GM18867 (cell line): ENCODE measurements around the gene CAMSAP2.
"Not testable (repeated sequence)": the region's sequence is repeated elsewhere in the genome, so short reads cannot be mapped to it uniquely, and the experiment has no call there.

Source experiments
- ATAC-seq: cut with Tn5 transposase; IDR thresholded peaks from one replicate; pipeline ENCODE4 v1.9.1; 2021; ENCODE audit warnings: mild to moderate bottlenecking, moderate library complexity; ENCODE audit not compliant: unreplicated experiment

The CAMSAP2 gene

DNA sequence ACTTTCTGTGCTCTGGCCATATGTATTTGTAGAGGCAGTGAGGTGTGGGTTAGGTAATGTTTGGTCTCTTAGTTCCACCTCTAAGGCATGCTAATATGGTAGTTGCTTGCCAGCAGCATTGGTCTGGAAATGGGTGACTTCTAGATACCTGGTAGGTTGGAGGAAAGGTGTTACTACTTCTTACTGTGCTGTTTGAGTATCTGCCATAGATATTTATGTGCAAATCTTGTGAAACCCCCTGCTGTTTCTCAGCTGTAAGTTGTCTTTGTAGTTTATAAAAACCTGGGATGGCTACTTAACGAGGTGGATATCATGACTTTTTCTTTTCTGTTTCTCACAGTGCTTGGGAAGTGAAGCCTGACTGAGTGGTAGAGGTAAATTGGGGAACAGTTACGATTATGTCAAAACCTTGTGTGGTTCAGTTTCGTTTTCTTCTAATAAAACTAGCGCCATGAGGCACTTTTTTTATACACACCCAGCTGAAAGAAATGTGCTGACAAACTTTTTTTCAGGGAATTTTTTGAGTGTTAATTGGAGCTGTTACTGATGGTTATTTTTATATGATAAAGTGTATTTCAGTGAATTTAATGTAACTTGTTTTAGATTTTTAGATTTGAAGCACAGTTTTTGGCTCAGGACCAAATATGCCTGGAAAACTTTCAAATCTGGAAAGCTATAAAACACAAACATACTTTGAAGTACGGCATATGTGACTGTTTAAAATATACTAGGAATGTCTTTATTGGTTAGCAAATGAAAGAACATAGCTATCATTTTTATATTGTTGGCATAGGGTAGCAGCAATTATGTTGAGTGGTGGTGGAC, 42.1 kb downstream of the CAMSAP2 start:
- peak; percentile 65 for ATAC-seq

DNA sequence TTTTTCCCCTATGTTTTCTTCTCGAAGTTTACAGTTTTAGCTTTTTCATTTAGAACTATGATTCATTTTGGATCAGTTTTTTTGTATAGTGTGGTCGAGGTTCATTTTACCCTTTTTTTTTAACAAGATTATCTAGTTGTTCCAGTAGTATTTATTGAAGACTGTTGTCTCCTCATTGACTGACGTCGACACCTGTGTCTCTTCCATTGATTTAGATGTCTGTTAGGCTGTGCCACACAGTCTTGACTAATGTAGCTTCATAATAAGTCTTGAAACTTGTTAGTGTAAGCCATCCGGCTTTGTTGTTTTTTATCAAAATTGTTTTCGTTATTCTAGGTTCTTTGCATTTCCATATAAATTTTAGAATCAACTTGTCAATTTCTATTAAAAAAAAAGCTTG, 45.2 kb downstream of the CAMSAP2 start:
- ATAC-seq: no peak

DNA sequence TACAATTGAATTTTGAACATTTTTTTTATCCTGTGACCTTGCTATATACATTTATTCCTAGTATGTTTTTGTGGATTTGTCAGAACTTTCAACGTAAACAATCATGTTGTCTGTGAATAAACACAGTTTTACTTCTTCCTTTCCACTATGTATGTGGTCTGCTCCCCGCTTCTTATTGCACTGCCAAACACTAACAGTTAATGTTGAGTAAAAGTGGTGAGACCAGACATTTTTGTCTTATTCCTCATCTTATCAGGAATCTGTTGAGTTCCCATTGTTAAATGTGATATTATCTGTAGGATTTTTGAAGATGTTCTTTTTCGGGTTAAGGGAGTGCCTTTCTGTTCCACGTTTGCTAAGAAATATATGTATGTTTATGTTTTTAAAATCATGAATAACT, 45.9 kb downstream of the CAMSAP2 start:
- no peak for ATAC-seq

- ATAC-seq: no peak
Observed at GRCh38 chr1:200786788-200787187, 48.1 kb downstream of the CAMSAP2 start.

- no peak for ATAC-seq
Observed at GRCh38 chr1:200787896-200788387, 49.2 kb downstream of the CAMSAP2 start.

DNA sequence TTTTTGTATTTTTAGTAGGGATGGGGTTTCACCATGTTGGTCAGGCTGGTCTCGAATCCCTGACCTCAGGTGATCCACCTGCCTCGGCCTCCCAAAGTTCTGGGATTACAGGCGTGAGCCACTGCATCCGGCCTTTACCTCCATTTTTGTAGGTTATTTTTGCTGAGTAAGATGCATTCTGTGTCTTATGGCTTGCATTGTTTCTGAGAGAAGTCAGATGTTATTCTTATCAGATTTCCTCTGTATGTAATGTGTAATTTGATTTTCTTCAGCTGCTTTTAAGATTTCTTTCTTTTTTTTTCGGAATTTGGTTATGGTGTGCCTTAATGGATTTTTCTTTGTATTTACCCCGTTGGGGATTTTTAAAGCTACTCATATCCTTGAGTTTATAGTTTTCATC, 52.3 kb downstream of the CAMSAP2 start:
- ATAC-seq: not testable (repeated sequence)

- no peak for ATAC-seq
Observed at GRCh38 chr1:200793677-200794076, 55.0 kb downstream of the CAMSAP2 start.

GRCh38 chr1:200794506-200795065, 55.9 kb downstream of the CAMSAP2 start:
- no peak for ATAC-seq

DNA sequence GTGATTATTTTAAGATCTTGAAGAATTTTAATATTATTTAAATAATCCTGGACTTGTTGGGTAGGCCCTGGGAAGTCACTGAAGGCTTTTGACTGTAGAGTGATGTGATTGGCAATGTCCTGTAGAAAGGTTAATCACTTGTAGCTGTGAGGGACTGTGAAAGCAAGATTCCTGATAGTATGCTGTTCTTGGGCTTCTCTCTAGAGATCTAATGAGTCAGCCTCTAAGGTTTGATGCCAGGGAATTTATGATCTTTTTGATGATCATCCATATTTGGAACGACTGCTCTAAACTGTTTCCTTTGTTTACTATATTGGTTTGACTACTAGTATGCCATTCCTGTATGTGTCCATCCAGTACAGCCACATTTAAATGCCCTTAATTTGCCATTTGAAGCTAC, 56.5 kb downstream of the CAMSAP2 start:
- ATAC-seq: no peak

- no peak for ATAC-seq
Observed at GRCh38 chr1:200802042-200802441, 63.3 kb downstream of the CAMSAP2 start.

DNA sequence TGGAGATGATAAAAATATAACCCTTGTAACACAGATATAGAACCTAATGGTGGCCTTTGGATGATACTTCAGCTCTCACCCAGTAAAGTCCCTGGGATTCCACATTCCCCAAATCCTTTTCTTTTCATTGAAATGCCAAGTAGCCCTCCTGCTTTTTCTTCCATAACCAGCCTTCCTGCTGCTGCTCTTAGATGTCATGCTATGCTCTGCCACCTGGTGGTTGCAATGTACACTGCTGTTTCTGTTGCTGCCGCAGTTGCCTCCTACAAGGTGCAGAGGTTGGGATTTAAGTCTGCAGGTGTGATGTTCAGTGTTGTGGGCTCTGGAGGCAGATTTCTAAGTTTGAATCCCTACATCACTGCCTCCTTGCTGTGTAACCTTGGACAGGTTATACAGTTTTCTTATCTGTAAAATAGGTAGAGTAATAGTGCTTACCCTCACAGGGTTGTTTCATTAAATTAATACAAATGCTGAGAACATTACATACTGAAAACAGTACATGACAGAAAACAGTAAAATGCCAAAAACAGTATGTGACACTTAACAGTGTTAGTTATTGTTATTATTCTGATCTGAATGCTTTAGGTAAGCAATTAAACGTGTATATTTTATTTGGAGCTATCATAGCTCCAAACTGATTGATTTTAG, 64.3 kb downstream of the CAMSAP2 start:
- no peak for ATAC-seq

- ATAC-seq: no peak
Observed at GRCh38 chr1:200805719-200806118, 67.0 kb downstream of the CAMSAP2 start.

DNA sequence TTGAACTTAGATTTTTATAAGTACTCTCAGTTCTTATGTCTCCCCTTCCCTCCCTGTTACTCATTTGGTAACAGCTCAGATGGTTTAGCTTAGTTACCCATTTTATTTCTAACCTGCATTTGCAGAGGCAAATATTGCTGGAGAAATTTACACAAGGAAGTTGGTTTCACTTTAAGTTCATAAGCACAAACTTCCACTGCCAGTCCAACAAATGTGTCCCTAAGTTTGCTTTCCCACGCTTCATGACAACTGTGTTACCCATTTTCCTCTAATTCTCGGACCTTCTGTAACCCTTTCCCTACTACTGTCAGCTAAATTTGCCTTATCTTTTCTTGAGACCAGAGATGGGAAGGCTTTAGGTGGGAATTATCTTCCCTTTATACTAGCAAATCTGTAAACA, 70.2 kb downstream of the CAMSAP2 start:
- no peak for ATAC-seq

DNA sequence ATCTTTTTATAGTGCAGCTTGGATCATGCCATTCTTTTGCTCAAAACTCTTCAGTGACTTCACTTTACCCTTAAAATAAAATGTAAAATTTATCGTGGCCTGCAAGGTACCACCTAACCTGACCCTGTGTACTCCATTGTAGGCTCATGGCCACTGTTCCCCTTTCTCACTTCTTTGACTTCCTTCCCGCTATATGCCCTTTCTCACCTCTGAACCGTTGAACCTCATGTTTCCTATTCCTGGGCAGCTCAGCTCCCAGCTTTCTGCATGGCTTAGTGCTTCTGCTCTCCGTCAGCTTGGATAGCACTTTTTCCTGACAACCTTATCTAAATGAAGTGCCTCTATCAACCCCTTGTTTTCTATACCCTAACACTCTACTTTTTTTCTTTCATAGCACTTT, 73.0 kb downstream of the CAMSAP2 start:
- no peak for ATAC-seq

- ATAC-seq: not testable (repeated sequence)
Observed at GRCh38 chr1:200816624-200817224, 78.0 kb downstream of the CAMSAP2 start.

GRCh38 chr1:200818248-200818647, 79.6 kb downstream of the CAMSAP2 start:
- ATAC-seq: no peak

GRCh38 chr1:200819726-200820125, 81.0 kb downstream of the CAMSAP2 start:
- ATAC-seq: no peak

DNA sequence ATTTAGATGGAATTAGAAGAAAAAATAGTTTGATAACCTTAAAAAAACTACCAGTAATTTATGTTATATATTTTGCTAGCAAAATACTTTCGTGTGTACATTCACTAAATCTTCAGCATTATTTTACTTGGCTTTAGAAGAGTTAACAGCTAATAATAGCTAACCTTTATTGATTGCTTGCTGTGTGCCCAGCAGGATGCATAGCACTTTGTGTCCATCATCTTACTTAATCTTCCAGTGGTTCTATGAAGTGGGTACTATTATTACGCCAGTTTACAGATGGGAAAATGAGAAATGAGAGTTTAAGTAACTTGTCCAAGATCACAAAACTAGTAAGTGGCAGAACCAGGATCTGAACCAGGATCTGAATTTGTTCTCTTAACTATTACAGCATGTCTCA, 92.4 kb downstream of the CAMSAP2 start:
- no peak for ATAC-seq

DNA sequence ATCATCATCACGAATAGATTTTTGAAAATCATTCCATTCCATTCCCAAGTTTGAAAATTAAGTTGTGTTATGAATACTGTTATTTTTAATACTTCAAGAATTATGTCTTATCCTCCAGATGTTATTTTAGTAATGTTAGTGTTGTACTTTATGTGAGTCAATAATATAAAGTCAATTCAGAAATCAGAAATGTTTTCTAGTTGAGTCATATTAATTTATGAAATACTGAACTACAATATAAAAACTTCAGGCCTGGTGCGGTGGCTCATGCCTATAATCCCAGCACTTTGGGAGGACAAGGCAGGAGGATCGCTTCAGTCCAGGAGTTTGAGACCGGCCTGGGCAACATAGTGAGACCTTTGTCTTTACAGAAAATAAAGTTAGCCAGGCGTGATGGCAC, 95.7 kb downstream of the CAMSAP2 start:
- no peak for ATAC-seq

DNA sequence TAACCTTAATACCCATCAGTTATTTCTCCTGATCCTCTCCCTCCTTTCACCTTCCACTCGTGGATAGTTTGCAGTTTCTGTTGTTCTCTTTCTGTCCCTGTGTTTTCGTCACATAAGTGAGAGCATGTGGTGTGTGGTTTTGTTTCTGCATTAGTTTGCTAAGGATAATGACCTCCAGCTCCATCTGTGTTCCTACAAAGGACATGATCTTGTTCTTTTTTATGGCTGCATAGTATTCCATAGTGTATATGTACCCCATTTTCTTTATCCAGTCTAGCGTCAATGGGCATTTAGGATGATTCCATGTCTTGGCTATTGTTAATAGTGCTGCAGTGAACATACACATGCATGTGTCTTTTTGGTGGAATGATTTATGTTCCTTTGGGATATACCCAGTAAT, 97.5 kb downstream of the CAMSAP2 start:
- no peak for ATAC-seq

DNA sequence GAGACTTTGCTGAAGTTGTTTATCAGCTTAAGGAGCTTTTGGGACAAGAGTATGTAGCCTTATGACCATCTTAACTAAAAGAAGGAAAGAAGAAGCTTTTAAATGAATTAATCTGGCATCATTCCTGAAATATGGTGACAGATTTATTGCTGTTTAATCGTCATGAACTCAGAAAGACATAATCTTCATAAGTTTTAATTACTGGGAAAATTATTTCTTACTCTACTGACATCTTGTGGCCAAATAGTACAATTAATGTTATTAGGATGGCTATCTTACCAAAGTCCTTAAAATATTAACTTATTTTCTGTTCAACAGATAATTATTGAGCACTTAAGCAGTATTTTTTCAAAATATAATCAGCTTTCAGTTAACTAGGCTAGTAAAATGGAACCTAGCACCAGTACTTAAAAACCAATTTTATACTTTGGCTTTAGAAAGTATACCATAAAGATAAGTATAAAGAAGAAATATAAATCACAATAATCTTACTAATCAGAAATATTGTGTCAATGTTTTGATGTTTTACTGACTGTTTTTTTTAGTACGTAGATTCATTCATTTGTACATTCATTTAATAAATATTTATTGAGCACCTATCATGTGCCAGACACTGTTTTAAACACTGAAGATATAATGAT, 99.4 kb downstream of the CAMSAP2 start:
- no peak for ATAC-seq
